Pancreas (tissue), 10 donors: Measurements from ENCODE around the gene BANK1. TPM values are rescaled to one million over a fixed set of nuclear protein-coding genes. Genes with fewer than 3 reads are reported as not detected.

Source experiments
- ATAC-seq, 4 donors: fragments of 200-7000 bp; cut with Tn5 transposase; one replicate each; pipeline versions ENCODE4 v1.8.0 to v1.9.1; 2020; ENCODE audit warnings: mild to moderate bottlenecking in 4 of 4, moderate library complexity in 4 of 4
- DNase-seq, 6 donors: peaks; one replicate each; pipeline ENCODE4 v3.0.0-alpha.2; 2020
- FAIRE-seq: peaks from 2 replicates; lab custom pipeline; 2012; peaks lifted over from hg19 to GRCh38; lab: Jason Lieb, UNC
- H3K27ac ChIP-seq, 4 donors: fragments of 200-600 bp; sonication (generic); 1 replicate in 3 of 4; 2 replicates in 1 of 4; pipeline versions ENCODE4 v1.5.0 to v1.8.0; 2020
- H3K27me3 ChIP-seq, 4 donors: fragments of 200-600 bp; one replicate each; pipeline ENCODE4 v1.8.0; 2021
- H3K36me3 ChIP-seq, 3 donors: fragments of 200-600 bp; sonication (generic) in 1 of 3; one replicate each; pipeline versions ENCODE4 v1.5.0 to v1.8.0; 2020 to 2021
- H3K4me1 ChIP-seq, 3 donors: fragments of 200-600 bp; one replicate each; pipeline ENCODE4 v1.8.0; 2021
- H3K4me3 ChIP-seq, 4 donors: fragments of 200-600 bp; sonication (generic) in 2 of 4; one replicate each; pipeline versions ENCODE4 v1.5.0 to v1.8.0; 2020 to 2021
- H3K9me3 ChIP-seq, 4 donors: fragments of 200-600 bp; one replicate each; pipeline ENCODE4 v1.8.0; 2021
- CTCF ChIP-seq, 4 donors: fragments of 200-600 bp; sonication (generic) in 3 of 4; IDR thresholded peaks; one replicate each; pipeline versions ENCODE4 v1.5.0 to v1.8.0; 2021; ENCODE audit warnings: antibody characterized with exemption in 4 of 4
- WGBS, 2 donors: extraction: QIAGEN DNeasy Blood & Tissue Kit; methylation state at CpG; one replicate each; pipeline ENCODE4 v1.1.7; 2013; 5-methylcytosine and 5-hydroxymethylcytosine counted together
- intact Hi-C, 3 donors: fragments of 100-400 bp; cut with DNase I; formaldehyde crosslinking; loops; one replicate each; pipeline versions ENCODE4 v1.11.1 to v1.14.2; 2022
- polyA plus RNA-seq, 2 donors: library from polyadenylated mRNA; stranded (reverse); fragments of 200-250 nt; gene quantifications; one replicate each; pipeline ENCODE4 v1.2.3, GENCODE V29; 2013
- total RNA-seq, 6 donors: library from RNA; stranded (reverse); fragmentation: NEBNext Ultra II Directional in 4 of 6; extraction: Animal tissue kit (Norgen Biotek cat#: 25700) in 4 of 6; gene quantifications; one replicate each; pipeline versions ENCODE4 v1.2.1 to v1.2.4, GENCODE V29; 2021 to 2023
- donor health status: healthy with polysubstance abuse.
- donor health status: DM: no; HTN: no; CAD: no; lungs with moderate emphysema.
- donor health status: DM: no; HTN: no; CAD: no.
- donor health status: control.
- donor health status: control.
- donor health status: Bipolar disorder and iron deficiency.
- donor health status: DM: yes; HTN: yes; CAD: no.
- donor health status: DM: no; HTN: no; CAD: no.
- donor health status: DM: no; HTN: no; CAD: no.
- donor health status: DM: yes; HTN: yes; CAD: no.

The BANK1 gene
- total and polyA plus RNA-seq, 8 donors: 0.13 to 2.0 (median 0.48) TPM

GRCh38 chr4:101948055-101948454 lies 157.5 kb downstream of the BANK1 start:
- intact Hi-C loops: no loop called here
- ATAC-seq (no peak), DNase-seq (no peak), FAIRE-seq (no peak)
- no peak for TF ChIP-seq CTCF (IDR thresholded peaks at IDR 0.05)
- Histone ChIP-seq H3K4me1 (no peaks in the 10 kb centered on the region), H3K27ac (no peak overlapping the region), H3K36me3 (no peaks in the 10 kb centered on the region), H3K27me3 (no peaks in the 10 kb centered on the region), H3K9me3 (no peaks in the 10 kb centered on the region), H3K4me3 (no peak overlapping the region)

GRCh38 chr4:101948951-101949350 lies 158.4 kb downstream of the BANK1 start:
- WGBS, 2 donors: 55 to 66% methylated on average over 2 of the region's 2 CpGs
- Histone ChIP-seq H3K9me3 (no peaks in the 10 kb centered on the region), H3K4me1 (no peaks in the 10 kb centered on the region), H3K27ac (no peak overlapping the region), H3K4me3 (no peak overlapping the region), H3K36me3 (no peaks in the 10 kb centered on the region), H3K27me3 (no peaks in the 10 kb centered on the region)
- DNase-seq: no peak
- no peak for FAIRE-seq
- no peak for TF ChIP-seq CTCF (IDR thresholded peaks at IDR 0.05)
- ATAC-seq: no peak
- intact Hi-C loops: no loop called here

- Histone ChIP-seq H3K36me3 (no peaks in the 10 kb centered on the region), H3K9me3 (no peaks in the 10 kb centered on the region), H3K27ac (no peak overlapping the region), H3K4me3 (no peak overlapping the region), H3K4me1 (no peaks in the 10 kb centered on the region), H3K27me3 (no peaks in the 10 kb centered on the region)
- ATAC-seq: no peak
- no peak for DNase-seq
- no peak for TF ChIP-seq CTCF (IDR thresholded peaks at IDR 0.05)
- no peak for FAIRE-seq
- 46 to 57% methylated on average over 3 of the region's 3 CpGs for WGBS, 2 donors
- intact Hi-C loops: no loop called here
Measured at GRCh38 chr4:101950258-101950979, 159.9 kb downstream of the BANK1 start.

- Histone ChIP-seq H3K36me3 (no peaks in the 10 kb centered on the region), H3K4me1 (no peaks in the 10 kb centered on the region), H3K27me3 (no peaks in the 10 kb centered on the region), H3K9me3 (no peaks in the 10 kb centered on the region), H3K27ac (no peak overlapping the region), H3K4me3 (no peak overlapping the region)
- TF ChIP-seq CTCF (IDR thresholded peaks at IDR 0.05): no peak
- DNase-seq (no peak), ATAC-seq (peak in 3 of 4 donors; percentile 50 to 81 (median 58)), FAIRE-seq (no peak)
- intact Hi-C loops: no loop called here
- 9 to 17% methylated on average over 4 of the region's 4 CpGs for WGBS, 2 donors
Measured at GRCh38 chr4:101952985-101953384, 162.5 kb downstream of the BANK1 start.

GRCh38 chr4:101953949-101954348 lies 163.4 kb downstream of the BANK1 start:
- no peak overlapping the region for H3K27ac ChIP-seq
- TF ChIP-seq CTCF (IDR thresholded peaks at IDR 0.05): no peak
- no peak overlapping the region for H3K4me3 ChIP-seq
- H3K36me3 ChIP-seq: no peaks in the 10 kb centered on the region
- H3K4me1 ChIP-seq: no peaks in the 10 kb centered on the region
- DNase-seq (no peak), FAIRE-seq (no peak), ATAC-seq (peak in 2 of 4 donors; percentile 28 to 43)
- H3K27me3 ChIP-seq: no peaks in the 10 kb centered on the region
- 14 to 19% methylated on average over 4 of the region's 4 CpGs for WGBS, 2 donors
- intact Hi-C loops: no loop called here
- no peaks in the 10 kb centered on the region for H3K9me3 ChIP-seq
